GM12865 (cell line): ENCODE measurements around the gene GPC3.

Experiments used
- DNase-seq: peaks from one replicate; pipeline ENCODE4 v3.0.0; 2010; ENCODE audit warnings: low read depth
- H3K4me3 ChIP-seq: 2 replicates; pipeline ENCODE4 v1.5.1; 2011; ENCODE audit warnings: mild to moderate bottlenecking, low read depth, low read length, control low read depth
- CTCF ChIP-seq: IDR thresholded peaks from 2 replicates; pipeline ENCODE4 v1.5.1; 2011; ENCODE audit warnings: low read length, control low read depth, low read depth, inconsistent platforms; ENCODE audit not compliant: insufficient read depth; ENCODE audit errors: missing control alignments

GPC3 gene

DNA sequence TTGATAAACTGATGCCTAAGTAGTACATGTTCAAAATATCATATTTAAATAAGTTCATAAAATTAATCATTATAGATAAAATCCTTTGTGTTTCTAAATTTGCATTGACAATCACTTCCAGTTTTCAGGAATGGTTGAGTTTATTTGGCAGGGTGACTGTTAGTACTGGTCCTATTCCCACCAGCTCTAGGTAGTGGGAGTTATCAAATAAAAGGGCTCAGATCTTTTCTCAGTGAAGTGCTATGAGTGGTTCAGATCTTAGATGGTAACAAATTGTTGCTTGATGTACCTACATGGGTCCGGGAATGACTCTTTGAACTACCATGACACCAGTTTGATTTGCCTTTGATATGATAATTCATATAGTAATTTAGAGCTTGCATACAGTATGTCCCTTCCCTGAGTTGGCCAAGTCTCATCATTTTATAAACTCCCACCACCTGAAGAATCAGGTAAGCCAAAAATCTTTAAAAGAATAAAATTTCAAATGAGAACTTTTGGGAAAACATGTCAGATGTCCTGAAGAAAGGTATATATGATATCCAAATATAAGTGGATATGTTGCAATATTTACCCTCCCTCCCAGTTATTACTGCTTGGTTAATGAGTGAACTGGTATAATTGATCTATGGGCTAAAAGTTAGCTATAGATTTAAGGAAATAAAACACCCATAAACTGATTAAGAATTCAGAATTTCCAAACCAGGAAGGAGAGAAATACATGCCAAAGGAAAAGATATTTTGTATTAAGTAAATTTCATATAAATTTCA lies 28.6 kb downstream of the GPC3 start:
- no peak for DNase-seq
- TF ChIP-seq CTCF, result no peak
- no peak overlapping the region for H3K4me3 ChIP-seq

DNA sequence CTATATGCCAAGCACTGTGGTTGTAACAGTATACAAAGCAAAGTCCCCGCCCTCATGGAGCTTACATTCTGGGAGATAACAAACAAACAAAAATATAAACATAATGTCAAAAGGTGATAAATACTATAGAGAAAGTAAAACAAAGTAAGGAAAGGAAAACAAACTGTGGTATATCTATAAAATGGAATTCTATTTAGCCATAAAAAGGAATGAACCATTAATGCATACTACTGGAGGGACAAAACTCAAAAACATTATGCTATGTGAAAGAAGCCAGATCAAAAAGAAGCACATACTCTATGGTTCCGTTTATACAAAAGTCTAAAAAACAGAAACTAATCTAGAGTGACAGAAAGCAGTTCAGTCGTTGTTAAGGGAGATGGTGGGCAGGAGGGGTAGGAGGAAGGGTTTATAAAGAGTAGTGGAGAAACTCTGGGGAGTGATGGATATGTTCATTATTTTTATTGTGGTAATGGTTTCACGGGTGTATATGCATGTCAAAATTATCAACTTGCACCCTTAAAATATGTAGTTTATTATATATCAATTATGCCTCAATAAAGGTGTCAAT lies 31.5 kb downstream of the GPC3 start:
- H3K4me3 ChIP-seq, result no peak overlapping the region
- DNase-seq, result no peak
- no peak for TF ChIP-seq CTCF

DNA sequence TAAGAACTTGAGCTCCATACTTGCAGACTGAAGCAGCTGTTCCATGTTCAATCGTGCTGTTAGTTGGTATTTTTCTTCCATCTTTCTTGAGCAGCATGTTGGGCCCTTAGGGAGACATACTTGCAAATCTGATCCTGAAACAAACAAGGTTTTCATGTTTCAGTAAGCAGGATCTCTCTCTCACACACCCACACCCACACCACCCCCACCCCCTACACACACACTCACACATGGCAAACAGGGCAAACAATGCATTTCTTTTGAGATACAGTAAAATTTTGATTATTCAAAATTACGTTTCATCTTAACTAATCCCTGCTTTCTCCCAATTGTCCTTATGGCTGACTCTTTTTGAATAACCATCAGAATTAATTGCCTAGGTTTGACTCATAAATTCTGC lies 32.3 kb downstream of the GPC3 start:
- DNase-seq, result no peak
- no peak for TF ChIP-seq CTCF
- H3K4me3 ChIP-seq, result no peak overlapping the region

GRCh38 chrX:133951098-133951497 lies 34.3 kb downstream of the GPC3 start:
- DNase-seq, result no peak
- no peak overlapping the region for H3K4me3 ChIP-seq
- no peak for TF ChIP-seq CTCF

GRCh38 chrX:133950214-133950613 lies 35.2 kb downstream of the GPC3 start:
- TF ChIP-seq CTCF, result no peak
- no peak overlapping the region for H3K4me3 ChIP-seq
- DNase-seq, result no peak

DNA sequence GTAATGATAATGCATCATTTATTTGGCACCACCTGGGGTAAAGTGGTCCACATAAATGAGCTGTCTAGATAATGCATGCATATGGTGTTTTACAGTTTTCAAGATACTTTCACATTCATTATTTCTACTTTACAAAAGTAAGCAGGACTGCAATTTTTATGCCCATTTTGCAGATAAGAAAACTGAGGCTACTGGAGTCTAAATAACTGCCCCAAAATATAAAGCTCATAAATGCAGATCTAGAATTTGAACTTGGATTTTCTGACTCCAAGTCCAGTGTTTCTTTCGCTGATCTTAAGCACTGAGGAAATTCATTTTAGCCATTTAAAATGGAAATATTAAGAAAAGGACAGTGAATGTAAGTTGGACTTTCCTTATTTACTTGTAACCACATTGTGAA lies 36.5 kb downstream of the GPC3 start:
- no peak for DNase-seq
- H3K4me3 ChIP-seq, result no peak overlapping the region
- no peak for TF ChIP-seq CTCF

DNA sequence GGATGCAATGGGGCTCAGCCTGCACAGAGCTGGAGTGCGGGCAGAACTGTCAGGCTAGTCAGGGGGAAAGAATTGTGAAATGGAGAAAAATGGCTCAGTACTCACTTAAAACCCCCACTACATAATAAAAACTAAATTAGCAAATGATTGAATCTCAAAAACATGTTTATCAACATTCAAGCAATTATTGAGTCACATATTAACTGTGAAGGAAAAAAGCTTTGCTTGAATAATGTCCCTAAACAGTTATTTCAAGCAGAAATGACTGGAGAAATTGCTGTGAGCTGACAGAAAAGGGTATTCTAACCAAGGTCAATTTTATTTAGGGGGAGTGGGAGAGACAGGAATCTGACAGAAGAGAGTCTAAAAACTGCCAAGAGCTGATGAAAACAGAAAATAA lies 37.4 kb downstream of the GPC3 start:
- H3K4me3 ChIP-seq, result no peak overlapping the region
- no peak for TF ChIP-seq CTCF
- DNase-seq, result no peak
